ENCODE data around the gene CGREF1. TPM values are rescaled to one million over a fixed set of nuclear protein-coding genes. Genes with fewer than 3 reads are reported as not detected.

Gene CGREF1
- polyA plus RNA-seq, 3 donors = 3.3 to 12.7 (median 5.0) TPM

DNA sequence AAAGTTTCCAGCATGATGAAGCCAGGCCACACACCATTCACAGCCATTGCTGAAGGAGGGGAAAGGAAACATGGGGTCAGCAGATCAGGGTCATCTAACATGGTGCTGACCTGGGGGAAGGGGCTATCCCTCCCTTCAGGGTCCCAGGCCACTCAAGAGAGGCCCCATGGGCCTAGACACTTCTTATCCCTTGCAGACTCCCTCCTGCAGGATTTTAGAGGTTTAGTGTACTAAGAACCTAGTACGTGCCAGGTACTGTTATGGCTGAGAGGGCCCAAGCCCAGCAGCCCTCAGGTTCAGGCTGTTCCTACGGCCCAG is 23.5 kb downstream of the CGREF1 start:
- 82 to 96% (median 94%) methylated on average over 2 of the region's 2 CpGs for WGBS, 3 donors
- no peak overlapping the region for H3K27ac ChIP-seq (ENCODE audit: low read depth, low read length)

DNA sequence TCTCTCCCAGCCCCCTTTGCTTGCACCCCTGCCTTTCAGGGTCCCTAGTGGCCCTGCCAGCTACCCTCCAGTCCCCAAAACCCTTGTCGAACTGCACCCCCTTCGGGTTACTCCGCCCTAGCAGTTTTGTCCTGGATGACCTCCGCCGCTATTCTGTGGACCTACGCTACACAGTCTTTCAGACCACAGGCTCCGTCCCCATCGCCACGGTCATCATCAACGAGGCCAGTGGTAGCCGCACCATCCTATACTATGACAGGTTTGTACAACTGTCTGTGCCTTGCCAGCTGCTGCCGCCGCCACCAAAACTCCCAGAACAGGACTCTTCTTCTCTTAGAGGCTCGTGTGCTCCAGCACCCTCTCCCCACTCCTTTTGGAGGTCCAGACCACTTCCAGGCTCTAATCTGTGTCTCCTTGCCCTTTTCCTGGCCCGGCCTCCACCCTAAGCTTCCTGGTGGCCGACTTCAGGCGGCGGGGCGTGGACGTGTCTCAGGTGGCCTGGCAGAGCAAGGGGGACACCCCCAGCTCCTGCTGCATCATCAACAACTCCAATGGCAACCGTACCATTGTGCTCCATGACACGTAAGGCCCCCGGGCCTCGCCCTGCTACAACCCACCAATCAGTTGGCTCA is 24.5 kb downstream of the CGREF1 start:
- 92 to 94% (median 93%) methylated on average over 24 of the region's 24 CpGs for WGBS, 3 donors
- H3K27ac ChIP-seq (ENCODE audit: low read depth, low read length) = no peak overlapping the region

DNA sequence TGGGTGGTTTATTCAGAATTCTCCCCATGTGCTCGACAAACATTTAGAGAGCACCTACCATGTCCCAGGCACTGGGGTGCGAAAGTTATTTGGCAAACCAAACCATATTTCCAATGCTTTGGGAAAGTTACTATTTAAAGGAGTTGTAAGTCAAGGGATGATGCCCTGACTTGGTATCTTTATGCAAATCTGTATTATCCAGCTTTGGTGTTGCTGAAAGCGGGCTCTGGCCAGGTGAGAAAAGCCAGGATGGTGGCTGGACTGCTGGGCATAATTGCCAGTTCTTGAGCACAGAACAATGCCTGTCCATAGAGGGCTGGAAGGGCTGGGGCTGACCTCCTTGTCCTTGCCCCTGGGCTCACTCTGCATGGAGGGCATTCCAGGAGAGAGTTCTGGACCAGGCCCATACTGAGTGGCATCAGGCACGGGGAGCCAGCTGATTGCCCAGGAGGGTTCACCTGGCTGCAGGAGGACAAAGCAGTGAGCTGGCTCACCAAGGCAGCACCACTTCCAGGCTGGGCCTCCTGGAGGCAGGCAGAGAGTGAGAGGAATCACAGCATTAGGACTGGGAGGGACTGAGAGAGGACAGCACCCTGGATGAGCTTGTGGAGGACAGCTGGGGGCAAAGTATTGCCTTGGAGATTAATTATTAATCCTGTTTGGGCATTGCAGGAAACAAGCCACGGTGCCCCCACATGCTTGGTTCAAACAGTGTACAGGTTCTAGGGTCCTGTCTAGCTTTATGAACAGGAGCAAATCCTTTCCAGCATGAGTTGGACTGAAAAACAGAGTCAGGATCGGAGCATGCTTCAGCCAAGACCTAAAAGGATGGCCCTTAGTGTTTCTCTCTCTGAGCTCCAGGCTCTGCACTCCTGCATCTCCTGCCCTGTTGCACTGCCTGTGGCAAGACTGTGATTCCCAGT is 25.2 kb downstream of the CGREF1 start:
- 75 to 91% (median 91%) methylated on average over 6 of the region's 6 CpGs for WGBS, 3 donors
- H3K27ac ChIP-seq (ENCODE audit: low read depth, low read length) = no peak overlapping the region

DNA sequence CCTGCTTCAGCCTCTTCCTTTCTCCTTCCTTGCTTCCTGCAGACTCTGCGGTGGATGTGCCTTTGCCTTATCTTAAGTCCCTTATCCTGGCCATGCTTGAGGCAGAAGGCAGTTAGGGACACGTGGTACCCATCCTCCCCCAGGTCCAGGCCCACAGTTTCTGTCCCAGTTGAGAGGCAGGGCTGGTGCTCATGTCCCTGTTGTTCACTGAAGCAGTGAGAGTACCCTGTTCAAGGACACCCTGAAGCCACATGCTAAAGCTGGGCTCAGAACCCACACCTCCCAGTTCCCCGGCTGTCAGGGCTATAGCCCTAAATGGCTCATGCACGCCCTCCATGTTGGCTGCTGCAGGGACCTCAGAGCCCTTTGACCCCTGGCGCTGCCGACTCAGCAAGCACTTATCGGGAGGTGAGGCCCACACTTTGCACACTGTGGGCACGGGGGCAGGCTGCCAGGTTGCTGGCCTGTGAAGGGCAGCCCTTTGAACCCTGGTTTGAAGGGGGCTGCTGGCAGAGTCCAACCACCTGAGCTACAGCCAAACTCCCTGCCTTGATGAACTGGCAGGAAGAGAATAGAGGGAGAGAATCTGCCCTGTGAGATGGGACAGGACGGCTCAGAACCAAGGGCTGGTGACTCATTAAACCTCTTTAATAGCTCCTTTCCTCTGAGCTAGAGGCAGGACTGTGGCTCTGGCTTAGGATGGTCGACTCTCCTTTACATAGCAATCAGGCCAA is 26.1 kb downstream of the CGREF1 start:
- H3K27ac ChIP-seq (ENCODE audit: low read depth, low read length) = no peak overlapping the region
- WGBS, 3 donors = 45 to 78% (median 74%) methylated on average over 10 of the region's 10 CpGs

GRCh38 chr2:27091746-27092695 is 26.9 kb downstream of the CGREF1 start:
- 75 to 82% (median 78%) methylated on average over 25 of the region's 25 CpGs for WGBS, 3 donors
- no peak overlapping the region for H3K27ac ChIP-seq (ENCODE audit: low read depth, low read length)

- WGBS, 3 donors = 88 to 93% (median 93%) methylated on average over 14 of the region's 14 CpGs
- H3K27ac ChIP-seq (ENCODE audit: low read depth, low read length) = no peak overlapping the region
Observed at GRCh38 chr2:27089111-27089954, 29.6 kb downstream of the CGREF1 start.

DNA sequence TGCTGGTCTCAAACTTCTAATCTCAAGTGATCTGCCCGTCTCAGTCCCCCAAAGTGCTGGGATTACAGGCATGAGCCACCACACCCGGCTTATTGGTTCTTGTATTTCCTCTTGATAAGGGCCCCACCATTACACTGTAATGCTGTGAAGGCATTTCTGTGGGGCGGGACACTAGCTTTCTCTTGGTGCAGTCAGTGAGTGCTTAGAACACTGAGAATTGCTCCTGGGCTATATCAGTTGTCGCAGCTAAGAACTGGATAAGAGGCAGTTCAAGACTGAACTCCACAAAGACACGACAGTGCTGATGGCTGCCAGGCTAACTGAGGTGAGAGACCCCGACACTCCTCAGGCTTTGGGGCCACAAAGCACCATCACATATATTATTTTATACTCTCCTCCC is 30.3 kb downstream of the CGREF1 start:
- H3K27ac ChIP-seq (ENCODE audit: low read depth, low read length) = no peak overlapping the region
- WGBS, 3 donors = 90 to 94% (median 92%) methylated on average over 6 of the region's 6 CpGs

GRCh38 chr2:27087823-27088410 is 31.0 kb downstream of the CGREF1 start:
- WGBS, 3 donors = 83 to 90% (median 89%) methylated on average over 5 of the region's 5 CpGs
- H3K27ac ChIP-seq (ENCODE audit: low read depth, low read length) = no peak overlapping the region

DNA sequence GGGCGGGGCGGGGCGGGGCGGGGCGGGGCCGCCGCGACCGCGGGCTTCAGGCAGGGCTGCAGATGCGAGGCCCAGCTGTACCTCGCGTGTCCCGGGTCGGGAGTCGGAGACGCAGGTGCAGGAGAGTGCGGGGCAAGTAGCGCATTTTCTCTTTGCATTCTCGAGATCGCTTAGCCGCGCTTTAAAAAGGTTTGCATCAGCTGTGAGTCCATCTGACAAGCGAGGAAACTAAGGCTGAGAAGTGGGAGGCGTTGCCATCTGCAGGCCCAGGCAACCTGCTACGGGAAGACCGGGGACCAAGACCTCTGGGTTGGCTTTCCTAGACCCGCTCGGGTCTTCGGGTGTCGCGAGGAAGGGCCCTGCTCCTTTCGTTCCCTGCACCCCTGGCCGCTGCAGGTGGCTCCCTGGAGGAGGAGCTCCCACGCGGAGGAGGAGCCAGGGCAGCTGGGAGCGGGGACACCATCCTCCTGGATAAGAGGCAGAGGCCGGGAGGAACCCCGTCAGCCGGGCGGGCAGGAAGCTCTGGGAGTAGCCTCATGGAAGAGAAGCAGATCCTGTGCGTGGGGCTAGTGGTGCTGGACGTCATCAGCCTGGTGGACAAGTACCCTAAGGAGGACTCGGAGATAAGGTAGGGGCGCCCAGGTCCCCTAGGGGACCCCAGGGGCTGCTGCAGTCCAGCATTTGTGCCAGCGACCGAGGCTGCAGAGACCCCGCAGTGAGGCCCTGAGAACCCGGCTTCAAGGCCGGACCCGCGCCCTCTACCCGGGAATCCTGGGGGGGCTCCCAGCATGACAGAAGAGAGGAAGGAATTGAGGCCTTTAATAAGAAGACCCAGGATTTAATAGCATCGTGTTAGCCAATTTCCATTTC is 32.0 kb downstream of the CGREF1 start, which contains the start of gene KHK:
TSS of gene KHK (plus strand) at position 49 of the 870 bp plus-strand sequence. CDS start at position 537, 488 bp downstream.
- H3K27ac ChIP-seq (ENCODE audit: low read depth, low read length) = no peak within 1 kb of the TSS
- 4 to 14% (median 13%) methylated on average over 51 to 54 of the region's 54 CpGs for WGBS, 3 donors

GRCh38 chr2:27086090-27086723 is 32.7 kb downstream of the CGREF1 start:
- WGBS, 3 donors = 0 to 1% (median 1%) methylated on average over 55 to 78 of the region's 81 CpGs
- no peak overlapping the region for H3K27ac ChIP-seq (ENCODE audit: low read depth, low read length)

DNA sequence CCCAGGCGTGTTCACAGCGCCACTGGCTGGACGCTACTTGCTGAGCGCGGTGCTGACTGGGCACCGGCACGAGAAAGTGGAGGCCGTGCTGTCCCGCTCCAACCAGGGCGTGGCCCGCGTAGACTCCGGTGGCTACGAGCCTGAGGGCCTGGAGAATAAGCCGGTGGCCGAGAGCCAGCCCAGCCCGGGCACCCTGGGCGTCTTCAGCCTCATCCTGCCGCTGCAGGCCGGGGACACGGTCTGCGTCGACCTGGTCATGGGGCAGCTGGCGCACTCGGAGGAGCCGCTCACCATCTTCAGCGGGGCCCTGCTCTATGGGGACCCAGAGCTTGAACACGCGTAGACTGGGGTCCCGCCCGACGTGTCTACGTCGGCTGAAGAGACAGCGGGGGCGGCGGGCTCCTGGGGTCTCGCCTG is 33.2 kb downstream of the CGREF1 start:
- no peak overlapping the region for H3K27ac ChIP-seq (ENCODE audit: low read depth, low read length)
- WGBS, 3 donors = 1 to 2% (median 2%) methylated on average over 29 to 38 of the region's 38 CpGs

GRCh38 chr2:27085062-27085672 is 33.8 kb downstream of the CGREF1 start:
- 53 to 63% (median 62%) methylated on average over 10 of the region's 10 CpGs for WGBS, 3 donors
- no peak overlapping the region for H3K27ac ChIP-seq (ENCODE audit: low read depth, low read length)

- WGBS, 3 donors = 84 to 88% (median 87%) methylated on average over 6 of the region's 6 CpGs
- H3K27ac ChIP-seq (ENCODE audit: low read depth, low read length) = no peak overlapping the region
Observed at GRCh38 chr2:27084297-27085061, 34.4 kb downstream of the CGREF1 start.
